Stimulated activated effector memory CD8-positive, alpha-beta T cell treated with anti-CD3 and anti-CD28 coated beads, Interleukin-12 subunit alpha, Interleukin-12 subunit beta, amount 100 ng/mL, for 72 hours (primary cell): ENCODE results near the gene PRKN.

ENCODE experiments used
- ATAC-seq: fragments of 150-1000 bp; cut with Tn5 transposase; 2 replicates; pipeline ENCODE4 v1.10.0; 2021
- DNase-seq, 2 donors: peaks; one replicate each; pipeline ENCODE4 v3.0.0; 2021 to 2022; ENCODE audit warnings: low spot score in 2 of 2
- H3K27ac Mint-ChIP-seq: one replicate; pipeline ENCODE4 v1.8.0; 2022; ENCODE audit warnings: mild to moderate bottlenecking, mixed read lengths
- H3K36me3 Mint-ChIP-seq: one replicate; pipeline ENCODE4 v1.8.0; 2022; ENCODE audit warnings: mild to moderate bottlenecking, mixed read lengths
- H3K4me1 Mint-ChIP-seq: one replicate; pipeline ENCODE4 v1.8.0; 2022; ENCODE audit warnings: mixed read lengths
- H3K4me3 Mint-ChIP-seq: one replicate; pipeline ENCODE4 v1.8.0; 2022; ENCODE audit warnings: mild to moderate bottlenecking, mixed read lengths
- H3K9me3 Mint-ChIP-seq: one replicate; pipeline ENCODE4 v1.8.0; 2022; ENCODE audit warnings: mixed read lengths

PRKN gene

GRCh38 chr6:162363757-162364156 is 363.8 kb downstream of the PRKN start:
- no peak for ATAC-seq
- Mint-ChIP-seq H3K4me1 (no peaks in the 10 kb centered on the region), H3K36me3 (no peaks in the 10 kb centered on the region), H3K9me3 (peaks cover 5% of the 10 kb centered on the region), H3K27ac (no peak overlapping the region), H3K4me3 (no peak overlapping the region)
- no peak for DNase-seq

- no peaks in the 10 kb centered on the region for H3K36me3 Mint-ChIP-seq
- no peak overlapping the region for H3K27ac Mint-ChIP-seq
- ATAC-seq, result no peak
- DNase-seq, result no peak
- H3K4me3 Mint-ChIP-seq, result no peak overlapping the region
- H3K9me3 Mint-ChIP-seq, result peaks cover 9% of the 10 kb centered on the region
- no peaks in the 10 kb centered on the region for H3K4me1 Mint-ChIP-seq
These were observed 366.5 kb downstream of the PRKN start for GRCh38 chr6:162360901-162361567.

GRCh38 chr6:162358625-162359024 is 368.9 kb downstream of the PRKN start:
- Mint-ChIP-seq H3K4me3 (no peak overlapping the region), H3K36me3 (no peaks in the 10 kb centered on the region), H3K27ac (no peak overlapping the region), H3K4me1 (no peaks in the 10 kb centered on the region), H3K9me3 (peaks cover 9% of the 10 kb centered on the region)
- ATAC-seq (no peak), DNase-seq (no peak)

DNA sequence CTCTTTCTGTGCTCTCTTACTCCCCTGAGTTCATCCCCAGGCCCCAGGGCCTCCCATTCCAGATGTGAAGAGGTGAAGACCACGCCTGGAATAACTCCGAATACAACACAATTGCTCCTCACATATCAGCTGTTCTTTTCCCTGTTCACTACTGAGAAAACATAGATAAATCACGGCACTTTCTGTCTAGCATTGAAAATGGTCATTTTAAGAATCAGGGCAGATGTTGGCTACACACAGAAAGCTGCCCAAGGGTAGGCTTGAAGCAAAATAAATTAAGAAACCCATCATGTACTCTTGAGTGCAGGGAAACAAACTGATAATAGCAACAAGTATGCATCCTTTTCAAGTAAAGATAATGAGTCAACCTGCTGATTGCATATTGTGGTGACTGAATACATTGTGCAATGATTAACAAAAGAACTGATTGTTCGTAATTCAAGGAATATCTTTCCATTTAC is 382.5 kb downstream of the PRKN start:
- Mint-ChIP-seq H3K36me3 (no peaks in the 10 kb centered on the region), H3K27ac (no peak overlapping the region), H3K9me3 (peaks cover 7% of the 10 kb centered on the region), H3K4me1 (no peaks in the 10 kb centered on the region), H3K4me3 (no peak overlapping the region)
- DNase-seq (no peak), ATAC-seq (no peak)

GRCh38 chr6:162344646-162345010 is 382.9 kb downstream of the PRKN start:
- no peaks in the 10 kb centered on the region for H3K36me3 Mint-ChIP-seq
- no peak overlapping the region for H3K4me3 Mint-ChIP-seq
- H3K27ac Mint-ChIP-seq, result no peak overlapping the region
- no peaks in the 10 kb centered on the region for H3K4me1 Mint-ChIP-seq
- no peak for ATAC-seq
- H3K9me3 Mint-ChIP-seq, result peaks cover 7% of the 10 kb centered on the region
- DNase-seq, result no peak

- Mint-ChIP-seq H3K4me1 (no peaks in the 10 kb centered on the region), H3K9me3 (peaks cover 7% of the 10 kb centered on the region), H3K4me3 (no peak overlapping the region), H3K36me3 (no peaks in the 10 kb centered on the region), H3K27ac (no peak overlapping the region)
- DNase-seq, result no peak
- no peak for ATAC-seq
These were observed 383.5 kb downstream of the PRKN start for GRCh38 chr6:162343936-162344645.

GRCh38 chr6:162343198-162343935 is 384.2 kb downstream of the PRKN start:
- ATAC-seq (no peak), DNase-seq (no peak)
- Mint-ChIP-seq H3K4me1 (no peaks in the 10 kb centered on the region), H3K9me3 (peaks cover 4% of the 10 kb centered on the region), H3K4me3 (no peak overlapping the region), H3K36me3 (no peaks in the 10 kb centered on the region), H3K27ac (no peak overlapping the region)

DNA sequence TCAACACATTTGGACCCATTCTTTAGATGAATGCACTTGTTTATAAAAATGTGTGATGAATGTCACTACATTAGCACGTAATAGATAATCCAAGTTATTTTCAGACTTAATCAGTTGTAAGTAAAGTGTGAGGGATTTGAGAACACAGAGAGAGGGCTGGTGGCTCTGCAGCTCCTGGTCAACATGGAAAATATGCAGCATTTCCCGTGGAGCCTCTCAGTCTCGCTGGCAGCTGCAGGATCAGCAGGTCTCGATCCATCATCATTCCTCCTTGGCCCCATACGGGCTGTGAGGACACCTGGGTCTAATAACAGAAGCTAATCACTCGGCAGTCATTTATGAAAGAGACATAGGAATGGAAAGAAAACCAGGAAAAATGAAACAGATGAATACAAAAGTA is 390.2 kb downstream of the PRKN start:
- no peaks in the 10 kb centered on the region for H3K4me1 Mint-ChIP-seq
- no peak overlapping the region for H3K4me3 Mint-ChIP-seq
- H3K27ac Mint-ChIP-seq, result no peak overlapping the region
- H3K36me3 Mint-ChIP-seq, result no peaks in the 10 kb centered on the region
- H3K9me3 Mint-ChIP-seq, result peaks cover 7% of the 10 kb centered on the region
- no peak for ATAC-seq
- no peak for DNase-seq

DNA sequence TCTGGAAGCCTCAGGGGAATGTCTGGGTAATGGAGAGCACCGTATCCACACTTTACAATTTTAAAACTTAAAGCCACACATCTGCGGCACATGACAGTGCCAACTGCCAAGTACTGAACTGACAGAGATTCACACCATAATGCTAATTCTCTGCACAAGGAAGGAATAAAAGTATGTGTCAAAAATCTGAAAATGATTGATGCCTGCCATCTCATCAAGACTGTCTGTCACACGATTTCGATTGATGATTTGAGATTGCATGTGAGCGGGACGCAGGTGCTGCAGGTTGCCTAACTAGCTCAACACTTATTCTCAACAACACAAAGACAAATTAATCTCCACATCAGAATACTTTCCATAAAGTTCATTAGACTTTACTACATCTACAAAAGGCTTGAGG is 391.2 kb downstream of the PRKN start:
- ATAC-seq (no peak), DNase-seq (no peak)
- Mint-ChIP-seq H3K4me1 (no peaks in the 10 kb centered on the region), H3K27ac (no peak overlapping the region), H3K4me3 (no peak overlapping the region), H3K9me3 (peaks cover 9% of the 10 kb centered on the region), H3K36me3 (no peaks in the 10 kb centered on the region)

GRCh38 chr6:162332365-162332764 is 395.2 kb downstream of the PRKN start:
- peaks cover 13% of the 10 kb centered on the region for H3K9me3 Mint-ChIP-seq
- H3K27ac Mint-ChIP-seq, result no peak overlapping the region
- no peaks in the 10 kb centered on the region for H3K36me3 Mint-ChIP-seq
- no peaks in the 10 kb centered on the region for H3K4me1 Mint-ChIP-seq
- ATAC-seq (no peak), DNase-seq (no peak)
- H3K4me3 Mint-ChIP-seq, result no peak overlapping the region

DNA sequence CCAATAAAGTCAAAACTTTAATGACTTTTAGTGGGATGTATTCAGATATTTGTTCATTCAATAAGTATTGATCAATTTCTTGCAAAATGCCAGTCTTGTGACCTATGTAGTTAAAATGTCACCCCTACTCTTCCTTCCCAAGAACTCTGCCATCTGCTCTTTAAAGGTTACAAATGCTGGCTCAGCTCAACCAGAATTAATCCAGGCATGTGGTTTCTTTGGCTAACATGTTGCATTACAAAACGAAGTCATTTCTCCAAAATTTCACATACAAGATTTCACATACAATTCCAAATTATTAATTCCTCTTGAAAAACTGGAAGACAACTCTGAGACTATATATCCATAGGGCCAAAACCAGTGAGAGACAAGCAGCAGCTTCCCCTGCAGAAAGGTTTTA is 395.7 kb downstream of the PRKN start:
- ATAC-seq, result no peak
- Mint-ChIP-seq H3K27ac (no peak overlapping the region), H3K36me3 (no peaks in the 10 kb centered on the region), H3K4me3 (no peak overlapping the region), H3K4me1 (no peaks in the 10 kb centered on the region), H3K9me3 (peaks cover 13% of the 10 kb centered on the region)
- no peak for DNase-seq

- Mint-ChIP-seq H3K27ac (no peak overlapping the region), H3K4me1 (no peaks in the 10 kb centered on the region), H3K9me3 (peaks cover 13% of the 10 kb centered on the region), H3K4me3 (no peak overlapping the region), H3K36me3 (no peaks in the 10 kb centered on the region)
- DNase-seq (no peak), ATAC-seq (no peak)
These were observed 401.7 kb downstream of the PRKN start for GRCh38 chr6:162325826-162326225.

DNA sequence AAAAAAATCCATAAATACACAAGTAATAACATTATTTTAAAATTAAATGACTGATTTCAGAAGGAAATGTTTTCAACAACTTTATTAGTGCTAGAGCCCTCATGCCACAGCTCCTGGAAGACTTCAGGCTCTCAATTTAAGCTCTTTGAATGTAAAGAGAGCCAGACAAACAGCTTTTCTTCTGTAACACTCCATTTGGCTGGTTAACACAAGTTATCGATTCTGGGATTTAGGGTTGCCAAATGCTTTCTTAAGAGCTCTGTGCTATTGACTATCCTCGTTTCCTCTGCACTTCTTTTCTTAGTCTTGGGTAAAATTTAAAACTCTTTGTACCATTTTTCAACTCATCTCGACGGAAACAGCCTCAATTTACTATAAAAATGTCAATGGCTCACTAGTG is 402.5 kb downstream of the PRKN start:
- Mint-ChIP-seq H3K27ac (no peak overlapping the region), H3K9me3 (peaks cover 15% of the 10 kb centered on the region), H3K36me3 (no peaks in the 10 kb centered on the region), H3K4me1 (no peaks in the 10 kb centered on the region), H3K4me3 (no peak overlapping the region)
- ATAC-seq (no peak), DNase-seq (no peak)

GRCh38 chr6:162315291-162315690 is 412.3 kb downstream of the PRKN start:
- Mint-ChIP-seq H3K4me1 (no peaks in the 10 kb centered on the region), H3K36me3 (no peaks in the 10 kb centered on the region), H3K4me3 (no peak overlapping the region), H3K27ac (no peak overlapping the region), H3K9me3 (peaks cover 3% of the 10 kb centered on the region)
- no peak for ATAC-seq
- no peak for DNase-seq

DNA sequence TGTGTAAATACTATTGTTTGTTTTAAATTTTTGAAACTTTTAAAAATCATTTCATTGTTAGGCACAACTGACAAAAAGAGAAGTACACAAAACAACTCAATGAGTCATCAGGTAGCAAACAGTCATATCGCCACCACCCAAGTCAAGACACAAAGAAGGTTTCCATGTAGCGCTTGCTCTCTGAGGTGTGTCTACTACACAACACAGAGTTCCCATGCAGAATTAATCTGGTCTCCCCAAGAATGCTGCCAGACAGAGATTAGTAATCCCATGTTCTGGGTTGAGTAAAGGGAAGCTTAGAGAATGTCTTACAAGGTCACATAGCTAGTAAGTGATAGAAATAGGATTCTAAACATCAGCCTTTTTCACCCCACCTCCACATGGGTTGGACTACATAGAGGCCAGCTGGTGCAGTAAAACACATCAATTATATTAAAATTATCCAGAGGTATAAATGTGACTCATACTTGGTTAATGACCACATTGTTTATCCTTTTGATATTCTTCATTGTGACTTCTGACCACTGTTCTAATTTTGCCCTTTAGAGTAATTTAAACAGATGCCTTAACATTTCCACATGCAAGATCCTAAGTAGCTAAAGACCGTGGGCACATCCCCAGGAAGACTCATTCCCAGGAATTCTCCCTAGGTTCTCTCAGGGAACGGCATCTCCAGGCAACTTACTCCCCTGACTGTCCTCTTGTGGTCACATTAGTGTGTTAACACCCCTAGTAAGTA is 413.5 kb downstream of the PRKN start:
- H3K4me3 Mint-ChIP-seq, result no peak overlapping the region
- peaks cover 6% of the 10 kb centered on the region for H3K9me3 Mint-ChIP-seq

More for the DNA sequence above, 413.5 kb downstream of the PRKN start:
- Mint-ChIP-seq H3K27ac (no peak overlapping the region), H3K4me1 (no peaks in the 10 kb centered on the region), H3K36me3 (no peaks in the 10 kb centered on the region)
- DNase-seq (no peak), ATAC-seq (no peak)
